NCI-H524 treated with DMSO at 0.1 percent for 48 hours (cell line): Measurements from ENCODE around the gene OR13C8.
"Not testable (repeated sequence)": the region's sequence is repeated elsewhere in the genome, so short reads cannot be mapped to it uniquely, and the experiment has no call there.

ENCODE experiments used
- DNase-seq: peaks from one replicate; lab custom pipeline; 2025; lab: John Stamatoyannopoulos, UW

Gene OR13C8, protein sequence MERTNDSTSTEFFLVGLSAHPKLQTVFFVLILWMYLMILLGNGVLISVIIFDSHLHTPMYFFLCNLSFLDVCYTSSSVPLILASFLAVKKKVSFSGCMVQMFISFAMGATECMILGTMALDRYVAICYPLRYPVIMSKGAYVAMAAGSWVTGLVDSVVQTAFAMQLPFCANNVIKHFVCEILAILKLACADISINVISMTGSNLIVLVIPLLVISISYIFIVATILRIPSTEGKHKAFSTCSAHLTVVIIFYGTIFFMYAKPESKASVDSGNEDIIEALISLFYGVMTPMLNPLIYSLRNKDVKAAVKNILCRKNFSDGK

DNA sequence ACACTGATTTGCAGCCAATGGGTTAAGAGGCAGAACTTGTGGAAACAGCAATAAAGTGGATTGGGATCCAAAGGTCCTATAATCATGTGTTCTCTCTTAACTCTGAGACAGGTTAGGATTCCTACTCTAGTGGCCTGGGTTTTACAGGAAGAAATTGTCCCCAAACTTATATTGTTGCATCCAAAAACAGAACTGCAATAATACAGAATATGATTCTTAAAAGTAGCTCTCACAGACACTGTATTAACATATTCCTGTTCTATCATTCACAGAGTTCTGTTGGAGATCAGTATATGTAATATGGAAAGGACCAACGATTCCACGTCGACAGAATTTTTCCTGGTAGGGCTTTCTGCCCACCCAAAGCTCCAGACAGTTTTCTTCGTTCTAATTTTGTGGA is at the start of gene OR13C8:
Gene OR13C8 (plus strand): TSS at position 301 of the 400 bp plus-strand sequence. CDS start 0 bp downstream, at position 301.
- no peak for DNase-seq

DNA sequence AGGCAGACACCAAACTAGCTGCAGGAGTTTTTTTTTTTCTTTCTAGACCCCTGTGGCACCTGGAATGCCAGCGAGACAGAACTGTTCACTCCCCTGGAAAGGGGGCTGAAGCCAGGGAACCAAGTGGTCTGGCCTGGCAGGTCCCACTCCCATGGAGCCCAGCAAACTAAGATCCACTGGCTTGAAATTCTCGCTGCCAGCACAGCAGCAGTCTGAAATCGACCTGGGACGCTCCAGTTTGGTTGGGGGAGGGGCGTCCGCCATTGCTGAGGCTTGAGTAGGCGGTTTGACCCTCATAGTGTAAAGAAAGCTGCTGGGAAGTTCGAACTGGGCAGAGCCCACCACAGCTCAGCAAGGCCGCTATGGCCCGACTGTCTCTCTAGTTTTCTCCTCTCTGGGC is 48.7 kb upstream of the OR13C8 start:
- DNase-seq, result not testable (repeated sequence)

DNA sequence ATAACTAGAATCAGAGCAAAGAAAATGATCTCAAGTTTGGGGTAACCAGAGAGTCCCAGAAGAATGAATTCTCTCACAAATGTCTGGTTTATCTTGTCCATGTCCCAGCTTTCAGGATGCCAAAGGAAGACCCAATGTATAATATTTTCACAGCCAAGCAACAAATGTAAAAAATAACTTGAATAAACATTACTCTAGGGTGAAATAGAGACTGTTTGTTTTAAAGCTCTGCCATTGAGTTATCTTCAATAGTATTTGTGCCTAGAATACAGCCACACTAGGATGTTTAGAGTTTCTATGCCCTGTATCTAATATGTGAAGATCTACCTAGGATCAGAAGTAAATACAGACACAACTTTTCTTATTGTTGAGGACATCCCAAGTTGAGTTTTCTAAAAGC is 41.9 kb upstream of the OR13C8 start, which contains the start of gene OR13C4:
Gene OR13C4 (minus strand): TSS at position 101 of the 400 bp plus-strand sequence. CDS start 0 bp downstream, at position 101.
- no peak for DNase-seq

DNA sequence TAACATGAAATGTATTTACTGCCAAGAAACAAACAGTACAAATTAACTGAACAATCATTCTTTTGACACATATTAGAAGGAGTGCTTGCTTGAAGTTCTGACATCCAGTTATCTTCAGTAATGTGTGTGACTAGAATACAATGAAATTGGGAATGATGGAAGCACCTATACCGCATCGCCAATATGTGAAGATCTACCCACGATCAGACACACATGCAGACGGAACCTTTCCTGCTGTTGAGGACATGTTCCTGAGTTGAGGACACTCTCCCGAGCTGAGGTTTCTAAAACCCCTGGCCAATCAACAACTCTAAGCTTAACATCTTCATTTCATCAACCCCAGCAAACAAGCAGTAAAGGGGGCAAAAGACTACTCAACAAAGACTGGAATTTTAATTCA is 32.2 kb upstream of the OR13C8 start, which contains the start of gene OR13C3:
Gene OR13C3 (minus strand): TSS at position 101 of the 400 bp plus-strand sequence. CDS start 133 bp downstream, outside the sequence.
- no peak for DNase-seq

DNA sequence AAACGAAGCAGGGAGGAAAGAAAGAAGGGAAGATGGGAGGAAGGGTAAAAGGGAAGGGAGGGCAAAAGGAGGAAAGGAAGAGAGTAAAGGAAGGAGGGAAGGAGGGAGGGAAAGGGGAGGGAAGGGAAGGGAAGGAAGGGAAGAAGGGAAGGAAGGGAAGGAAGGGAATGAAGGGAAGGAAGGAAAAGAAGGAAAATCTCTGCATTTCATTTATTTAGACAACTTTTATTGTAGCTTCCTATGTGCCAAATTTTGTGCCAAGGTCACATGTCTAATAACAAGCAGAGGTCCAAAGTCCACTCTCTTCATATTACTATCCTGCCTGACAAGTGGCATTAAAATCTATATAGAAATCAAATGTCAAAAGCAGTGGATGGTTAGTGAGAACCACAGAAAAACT is 29.7 kb upstream of the OR13C8 start:
- no peak for DNase-seq

DNA sequence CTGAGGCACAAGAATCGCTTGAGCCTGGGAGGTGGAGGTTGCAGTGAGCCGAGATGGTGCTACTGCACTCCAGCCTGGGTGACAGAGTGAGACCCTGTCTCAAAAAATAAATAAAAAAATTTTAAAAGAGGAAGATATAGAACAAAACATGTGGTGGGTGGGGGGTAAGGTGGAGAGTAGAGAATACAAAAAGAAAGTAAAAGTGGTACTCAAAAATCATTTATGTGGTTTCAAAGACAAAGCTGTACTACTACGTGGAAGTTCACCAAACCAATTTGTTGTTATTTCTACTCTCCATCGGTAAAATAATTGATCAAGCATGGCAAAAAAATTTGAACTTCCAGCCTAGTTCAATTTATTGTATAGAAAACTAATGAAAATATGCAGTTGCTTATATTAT is 24.3 kb upstream of the OR13C8 start:
- DNase-seq, result no peak

DNA sequence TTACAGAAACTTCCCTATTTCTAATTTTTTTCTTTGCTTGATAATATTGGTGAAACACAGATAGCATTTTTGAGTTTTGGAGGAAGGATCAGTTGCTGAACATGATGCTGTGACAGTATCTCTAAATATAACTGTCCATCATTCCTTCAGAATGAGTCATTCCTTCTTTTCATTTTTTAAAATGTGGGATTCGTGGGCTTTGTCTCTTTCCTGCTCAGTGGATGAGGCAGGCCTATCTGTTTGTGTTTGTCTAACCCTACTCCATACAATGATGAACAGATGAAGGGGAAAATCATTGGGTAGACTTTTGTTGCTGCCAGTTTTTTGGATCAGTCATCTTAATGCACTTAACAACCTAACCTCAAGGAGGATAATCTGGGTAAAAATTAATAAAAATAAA is 15.7 kb upstream of the OR13C8 start:
- DNase-seq, result no peak

DNA sequence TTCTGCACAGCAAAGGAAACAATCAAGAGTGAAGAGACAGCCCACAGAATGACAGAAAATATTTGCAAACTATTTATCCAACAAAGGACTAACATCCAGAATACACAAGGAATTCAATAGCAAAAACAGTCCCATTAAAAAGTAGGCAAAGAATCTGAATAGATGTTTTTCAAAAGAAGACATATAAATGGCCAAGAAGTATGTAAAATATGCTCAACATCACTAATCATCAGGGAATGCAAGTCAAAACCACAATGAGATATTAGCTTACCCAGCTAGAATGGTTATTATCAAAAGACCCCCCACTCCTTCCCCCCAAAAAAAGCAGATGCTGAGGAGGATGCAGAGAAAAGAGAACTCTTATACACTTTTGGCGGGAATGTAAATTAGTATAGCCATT is 13.4 kb upstream of the OR13C8 start:
- no peak for DNase-seq

DNA sequence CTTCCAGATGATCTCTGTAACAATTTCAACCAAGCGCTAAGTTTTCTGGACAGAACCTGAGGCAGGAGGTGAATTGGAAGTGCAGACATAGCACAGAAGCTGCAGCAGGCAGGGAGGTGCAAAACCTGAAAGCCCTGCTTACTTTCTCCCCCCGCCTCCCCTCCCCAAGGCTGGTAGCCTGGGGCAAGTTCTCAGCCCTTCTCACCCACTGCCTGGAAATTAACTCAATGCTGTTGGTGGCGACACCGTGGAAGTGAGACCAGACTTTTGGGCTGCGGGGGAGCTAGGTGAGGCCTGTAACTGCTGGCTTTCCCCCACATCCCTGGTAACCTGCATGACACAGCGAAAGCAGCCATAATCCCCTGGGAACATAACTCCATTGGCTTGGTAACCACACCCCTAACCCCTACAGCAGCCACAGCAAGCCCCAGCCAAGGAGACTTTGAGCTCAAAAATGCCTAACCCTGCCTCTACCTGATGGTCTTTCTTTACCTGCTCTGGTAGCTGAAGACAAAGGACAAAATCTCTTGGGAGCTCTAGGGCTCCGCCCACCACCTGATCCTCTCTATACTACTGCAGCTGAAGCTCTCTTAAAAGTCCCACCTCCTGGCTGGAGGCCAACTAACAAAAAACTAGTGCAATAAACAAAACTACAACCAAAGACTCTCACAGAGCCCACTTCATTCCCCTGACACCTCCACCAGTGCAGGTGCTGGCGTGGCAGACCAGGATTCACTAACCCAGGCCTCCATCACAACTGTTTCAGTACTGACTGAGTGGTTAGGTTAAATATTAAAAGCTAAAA is 11.9 kb upstream of the OR13C8 start:
- no peak for DNase-seq

DNA sequence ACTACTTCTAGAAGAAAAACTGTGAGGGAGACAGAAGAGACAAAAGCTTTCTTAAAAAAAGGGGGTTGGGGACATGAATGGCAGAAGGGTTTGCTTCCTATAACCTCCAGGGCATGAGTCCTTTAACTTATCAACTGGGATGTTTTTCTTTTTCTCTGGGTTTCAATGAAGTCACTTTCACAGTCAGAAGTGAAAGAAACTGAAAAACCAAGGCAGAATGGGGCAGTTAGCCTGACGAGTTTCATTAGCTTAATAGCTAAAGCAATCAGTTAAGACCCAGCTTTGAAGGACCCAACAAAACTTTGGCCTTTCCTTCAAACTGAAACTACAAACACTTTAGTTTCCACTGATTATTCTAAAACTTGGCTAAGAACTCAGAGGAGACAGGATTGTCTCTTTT is 4.6 kb upstream of the OR13C8 start:
- no peak for DNase-seq

DNA sequence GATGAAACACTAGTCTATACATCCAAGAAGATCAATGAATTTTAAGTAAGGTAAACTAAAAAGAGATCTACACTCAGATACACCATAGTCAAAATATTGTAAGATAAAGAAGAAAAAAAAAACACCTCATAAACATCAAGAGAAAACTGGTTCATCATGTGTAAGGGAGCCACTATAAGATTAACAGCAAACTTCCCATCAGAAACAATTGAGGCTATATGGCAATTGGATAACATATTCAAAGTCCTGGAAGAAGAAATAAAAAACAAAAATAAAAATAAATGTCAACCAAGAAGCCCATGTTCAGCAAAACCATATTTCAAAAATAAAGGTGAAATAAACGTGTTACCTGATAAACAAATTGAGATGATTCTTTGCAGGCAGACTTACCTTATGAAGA is 3.6 kb downstream of the OR13C8 start:
- no peak for DNase-seq

DNA sequence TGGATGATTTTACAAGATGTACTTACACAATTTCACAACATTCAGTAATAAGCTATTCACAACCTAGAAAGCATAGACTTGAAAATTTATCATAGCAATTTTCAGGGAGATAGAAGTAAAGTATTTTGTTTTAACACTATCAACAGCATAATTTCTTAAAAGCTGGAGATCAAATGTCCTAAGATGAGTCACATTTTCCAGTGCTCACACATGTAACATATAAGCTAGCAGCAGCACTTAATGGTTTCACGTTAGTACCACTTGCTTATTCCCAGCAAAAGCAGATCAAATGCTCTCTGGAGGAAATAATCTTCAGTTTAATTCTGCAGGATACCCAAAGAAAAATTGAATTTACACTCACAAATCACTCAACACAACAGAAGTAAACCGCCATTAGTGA is 6.5 kb downstream of the OR13C8 start:
- no peak for DNase-seq

DNA sequence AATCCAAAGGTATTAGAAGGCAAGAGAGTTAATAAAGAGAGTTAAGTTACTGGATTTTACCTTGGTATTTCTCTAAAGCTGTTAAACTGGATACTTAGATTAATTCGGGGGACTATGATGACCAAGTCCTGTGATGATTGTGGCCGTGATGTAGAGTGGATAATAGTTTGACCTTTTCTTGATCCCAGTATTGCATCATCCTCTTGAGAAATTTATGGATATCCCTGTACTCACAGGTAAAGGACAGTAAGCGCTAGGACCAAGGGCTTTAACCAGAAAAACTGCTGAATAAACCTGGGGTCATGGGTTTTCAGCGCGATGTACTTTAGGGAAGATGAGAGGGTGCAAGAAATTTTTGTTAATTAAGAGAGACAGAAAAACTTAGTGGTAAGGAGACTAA is 8.3 kb downstream of the OR13C8 start:
- DNase-seq, result no peak

DNA sequence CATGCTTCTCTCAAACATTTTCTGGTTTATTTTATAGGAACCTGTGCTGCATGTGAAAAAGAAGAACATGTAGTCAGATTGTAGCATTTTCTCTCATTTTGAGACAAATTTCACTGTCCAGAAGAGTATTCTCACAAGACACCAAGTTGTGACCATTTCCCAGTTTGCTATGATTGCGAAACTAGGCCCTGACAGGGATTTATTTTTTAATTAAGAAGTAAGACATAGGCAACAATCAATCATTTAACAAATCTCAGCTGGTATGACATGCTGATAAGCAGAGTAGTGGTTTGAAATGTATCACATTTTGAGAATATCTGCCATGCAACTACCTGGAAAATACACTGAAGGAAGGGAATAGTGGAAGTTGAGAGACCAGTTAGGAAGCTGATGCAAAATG is 11.6 kb downstream of the OR13C8 start:
- DNase-seq, result no peak

DNA sequence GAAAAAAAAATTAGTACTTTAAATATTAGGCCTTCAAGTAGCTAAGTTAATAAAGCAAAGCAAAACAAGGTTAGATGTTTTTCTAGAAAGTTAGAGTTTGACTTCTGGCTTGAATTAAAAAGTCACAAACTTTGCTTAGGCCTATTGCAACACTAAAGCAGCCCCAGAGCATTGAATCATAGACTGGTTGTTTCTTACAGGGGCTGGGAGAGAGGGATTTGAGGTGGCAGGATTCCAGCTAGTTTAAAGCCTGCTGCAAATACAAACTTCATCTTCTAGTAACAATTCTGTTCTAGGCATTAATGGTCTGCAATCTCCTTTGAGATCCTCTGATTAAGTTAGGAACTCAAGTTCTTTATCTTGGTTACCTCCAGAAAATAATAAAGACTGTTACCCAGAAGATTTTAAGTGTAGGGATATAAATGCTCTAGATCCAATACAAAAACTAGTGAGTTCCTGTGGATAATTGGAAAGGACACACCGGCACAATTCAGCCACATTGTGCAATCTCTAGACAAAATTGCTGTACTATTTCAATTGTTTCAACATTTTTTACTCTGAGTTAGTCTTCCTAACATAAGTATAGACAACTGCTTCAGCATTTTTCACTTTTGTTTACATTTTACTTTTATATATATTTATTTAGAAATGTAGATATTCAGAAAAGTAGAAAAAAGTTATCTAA is 17.7 kb downstream of the OR13C8 start:
- DNase-seq, result no peak

DNA sequence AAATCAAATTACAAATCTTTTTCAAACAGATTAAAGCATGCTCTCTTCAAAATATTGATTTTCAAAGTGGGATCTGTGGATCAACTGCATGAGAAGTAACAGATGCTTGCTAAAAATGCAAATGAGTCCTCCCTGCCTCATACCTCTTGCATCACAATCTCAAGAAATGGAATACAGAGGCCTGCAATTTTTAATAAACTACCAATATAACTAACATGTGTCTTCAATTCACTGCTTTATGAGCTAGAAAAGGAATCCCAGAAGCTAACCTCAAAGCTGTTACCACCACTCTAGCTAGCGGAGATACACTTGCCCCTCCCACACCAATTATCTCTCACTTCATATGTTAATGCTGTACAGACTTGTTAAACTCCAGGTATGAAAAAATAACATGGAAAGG is 20.7 kb downstream of the OR13C8 start:
- DNase-seq, result no peak

DNA sequence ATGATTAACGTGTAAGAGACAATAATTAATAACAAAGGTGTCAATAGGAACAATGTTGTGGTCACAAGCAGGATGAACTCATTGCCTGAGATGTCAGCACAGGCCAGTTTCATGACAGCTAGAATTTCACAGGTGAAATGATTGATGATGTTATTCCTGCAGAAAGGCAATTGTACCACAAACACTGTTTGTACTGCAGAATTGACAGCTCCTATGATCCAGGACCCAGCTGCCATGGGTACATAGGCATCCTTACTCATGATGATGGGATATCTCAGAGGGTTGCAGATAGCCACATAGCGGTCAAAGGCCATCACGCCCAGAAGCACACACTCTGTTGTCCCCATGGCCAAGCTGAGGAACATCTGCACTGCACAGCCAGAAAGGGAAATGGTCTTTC is 29.8 kb downstream of the OR13C8 start:
- not testable (repeated sequence) for DNase-seq

DNA sequence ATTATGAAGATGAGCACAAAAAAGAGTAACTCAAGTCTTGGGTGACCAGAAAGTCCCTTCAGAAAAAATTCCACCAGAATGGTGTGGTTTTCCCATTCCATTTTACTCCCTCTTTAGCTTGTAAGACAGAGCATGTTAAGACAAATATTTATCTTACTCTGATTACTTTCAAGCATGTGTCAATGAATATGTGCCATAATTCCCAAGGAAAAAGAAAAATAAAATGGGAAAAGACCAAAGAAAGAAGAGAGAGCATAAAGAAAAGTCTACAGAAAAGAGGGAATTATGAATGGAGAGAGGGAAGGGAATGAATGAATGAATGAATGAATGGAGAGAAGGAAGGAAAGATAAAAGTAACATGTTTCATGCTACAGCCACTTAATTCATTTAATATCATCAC is 30.3 kb downstream of the OR13C8 start, which contains the start of gene OR13C5:
Gene OR13C5 (minus strand): TSS at position 101 of the 400 bp plus-strand sequence. CDS start 0 bp downstream, at position 101.
- DNase-seq, result not testable (repeated sequence)

DNA sequence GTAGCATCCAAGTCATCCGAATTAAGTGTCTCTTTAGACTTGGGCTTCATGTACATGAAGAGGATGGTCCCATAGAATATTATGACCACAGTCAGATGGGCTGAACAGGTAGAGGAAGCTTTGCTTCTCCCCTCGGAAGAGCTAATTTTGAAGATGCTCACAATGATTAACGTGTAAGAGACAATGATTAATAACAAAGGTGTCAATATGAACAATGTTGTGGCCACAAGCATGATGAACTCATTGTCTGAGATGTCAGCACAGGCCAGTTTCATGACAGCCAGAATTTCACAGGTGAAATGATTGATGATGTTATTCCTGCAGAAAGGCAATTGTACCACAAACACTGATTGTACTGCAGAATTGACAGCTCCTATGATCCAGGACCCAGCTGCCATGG is 35.8 kb downstream of the OR13C8 start:
- DNase-seq, result no peak

DNA sequence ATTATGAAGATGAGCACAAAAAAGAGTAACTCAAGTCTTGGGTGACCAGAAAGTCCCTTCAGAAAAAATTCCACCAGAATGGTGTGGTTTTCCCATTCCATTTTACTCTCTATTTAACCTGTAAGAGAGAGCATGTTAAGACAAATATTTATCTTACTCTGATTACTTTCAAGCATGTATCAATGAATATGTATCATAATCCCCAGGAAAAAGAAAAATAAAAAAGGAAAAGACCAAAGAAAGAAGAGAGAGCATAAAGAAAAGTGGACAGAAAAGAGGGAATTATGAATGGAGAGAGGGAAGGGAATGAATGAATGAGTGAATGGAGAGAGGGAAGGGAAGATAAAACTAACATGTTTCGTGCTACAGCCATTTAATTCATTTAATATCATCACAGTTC is 36.6 kb downstream of the OR13C8 start, which contains the start of gene OR13C2:
Gene OR13C2 (minus strand): TSS at position 101 of the 400 bp plus-strand sequence. CDS start 0 bp downstream, at position 101.
- not testable (repeated sequence) for DNase-seq

DNA sequence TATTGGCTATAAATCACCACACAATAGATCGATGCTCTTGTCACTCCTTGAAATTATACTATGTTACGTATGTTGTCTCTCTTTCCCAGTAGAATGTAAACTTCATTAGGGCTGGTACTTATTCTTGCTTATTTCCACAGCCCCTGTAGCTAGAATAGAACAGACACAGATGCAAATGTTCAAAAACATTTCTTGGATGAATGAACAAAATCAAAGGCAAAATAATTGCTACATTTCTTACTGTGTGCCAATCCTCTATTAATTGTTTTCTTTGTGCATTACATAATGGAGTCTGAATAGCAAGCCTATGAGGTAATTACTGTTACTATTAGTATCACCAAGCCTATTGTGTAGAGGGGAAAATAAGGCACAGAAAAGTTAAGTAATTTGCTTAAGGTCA is 37.2 kb downstream of the OR13C8 start:
- no peak for DNase-seq

DNA sequence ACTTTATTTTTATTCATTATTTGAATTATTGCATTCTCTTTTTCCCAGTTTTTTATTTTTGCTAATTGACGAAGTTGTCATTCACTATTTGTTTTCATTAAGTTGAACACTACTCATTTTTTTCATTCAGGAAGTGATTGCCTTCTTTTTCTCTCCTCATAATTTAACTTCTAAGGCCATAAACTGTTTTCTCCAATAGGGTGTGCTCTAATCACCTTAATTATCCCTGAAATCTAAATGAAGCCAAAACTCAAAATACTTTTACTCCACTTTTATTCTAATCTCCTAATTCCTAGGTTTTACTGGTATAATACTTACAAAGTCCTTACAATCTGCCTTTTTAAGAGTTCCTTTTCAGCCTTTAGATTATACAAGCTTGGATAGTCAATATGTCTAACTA is 39.4 kb downstream of the OR13C8 start:
- no peak for DNase-seq
